H1 (cell line): ENCODE results near the gene PDIA6. TPM values are rescaled to one million over a fixed set of nuclear protein-coding genes. Genes with fewer than 3 reads are reported as not detected.

Experiments
- CTCF ChIA-PET: fragments of 300-600 bp; sonication (Branson Sonifier 250); formaldehyde crosslinking; loops from one replicate; lab custom pipeline; 2021; ENCODE audit not compliant: partially characterized antibody; lab: Charles Lee
- POLR2A ChIA-PET: fragments of 300-600 bp; sonication (Branson Sonifier 250); formaldehyde crosslinking; loops from one replicate; lab custom pipeline; 2021; ENCODE audit warnings: inconsistent platforms; ENCODE audit not compliant: partially characterized antibody; lab: Charles Lee
- DNase-seq, 2 experiments: peaks; one replicate each; pipeline versions ENCODE4 v3.0.0 to v3.0.0-alpha.2; 2010 to 2022; ENCODE audit warnings: low spot score in 2 of 2, low read depth in 1 of 2, mixed read lengths in 1 of 2
- FAIRE-seq: peaks from 2 replicates; lab custom pipeline; 2011; peaks lifted over from hg19 to GRCh38; lab: Jason Lieb, UNC
- H2AFZ ChIP-seq: 2 replicates; pipeline ENCODE4 v1.8.1; 2012; ENCODE audit warnings: low read length, inconsistent platforms
- H2AK5ac ChIP-seq: 2 replicates; pipeline ENCODE4 v1.6.1; 2013; ENCODE audit warnings: low read depth, low read length
- H2BK120ac ChIP-seq: replicated peaks from 2 replicates; pipeline ENCODE3; 2013; ENCODE audit warnings: low read depth, low read length, inconsistent platforms
- H2BK12ac ChIP-seq: 2 replicates; pipeline ENCODE4 v1.6.1; 2013; ENCODE audit warnings: low read depth, low read length
- H2BK15ac ChIP-seq: 2 replicates; pipeline ENCODE4 v1.6.1; 2013; ENCODE audit warnings: low read length
- H2BK20ac ChIP-seq: 2 replicates; pipeline ENCODE4 v1.6.1; 2013; ENCODE audit warnings: low read length
- H2BK5ac ChIP-seq: 2 replicates; pipeline ENCODE4 v1.6.1; 2013; ENCODE audit warnings: low read depth, low read length
- H3K14ac ChIP-seq: 2 replicates; pipeline ENCODE4 v1.6.1; 2013; ENCODE audit warnings: inconsistent platforms; ENCODE audit not compliant: insufficient read length
- H3K18ac ChIP-seq: 2 replicates; pipeline ENCODE4 v1.6.1; 2013; ENCODE audit warnings: low read length; ENCODE audit errors: extremely low read depth
- H3K23ac ChIP-seq: 2 replicates; pipeline ENCODE4 v1.6.1; 2013; ENCODE audit warnings: inconsistent platforms; ENCODE audit not compliant: insufficient read length
- H3K23me2 ChIP-seq: 2 replicates; pipeline ENCODE4 v1.6.1; 2013; ENCODE audit warnings: low read depth, low read length
- H3K27ac ChIP-seq: 2 replicates; pipeline ENCODE4 v1.6.1; 2011; ENCODE audit warnings: low read depth, low read length, inconsistent platforms
- H3K27me3 ChIP-seq, 4 experiments: replicated peaks in 1 of 4; 1 replicate in 1 of 4; 2 replicates in 3 of 4; pipeline versions ENCODE4 v1.6.1 to v1.8.1; 2011 to 2013; ENCODE audit warnings: low read length in 3 of 4, mild to moderate bottlenecking in 3 of 4, inconsistent platforms in 2 of 4, mixed read lengths in 2 of 4, moderate library complexity in 1 of 4; ENCODE audit not compliant: control insufficient read depth in 3 of 4, insufficient read depth in 3 of 4; ENCODE audit errors: extremely low read depth in 1 of 4
- H3K36me3 ChIP-seq, 4 experiments: 2 replicates each; pipeline versions ENCODE4 v1.6.1 to v1.8.1; 2011 to 2013; ENCODE audit warnings: mild to moderate bottlenecking in 4 of 4, low read length in 3 of 4, moderate library complexity in 2 of 4, control low read depth in 1 of 4, inconsistent platforms in 1 of 4; ENCODE audit not compliant: insufficient read depth in 4 of 4, control insufficient read depth in 2 of 4
- H3K4ac ChIP-seq: replicated peaks from 2 replicates; pipeline ENCODE3; 2013; ENCODE audit warnings: low read length, low read depth, mixed read lengths, inconsistent platforms; ENCODE audit not compliant: insufficient read length
- H3K4me1 ChIP-seq, 4 experiments: replicated peaks in 1 of 4; 1 replicate in 1 of 4; 2 replicates in 3 of 4; pipeline versions ENCODE4 v1.6.1 to v1.8.1; 2011 to 2013; ENCODE audit warnings: low read length in 3 of 4, inconsistent platforms in 2 of 4, mixed read lengths in 1 of 4; ENCODE audit not compliant: insufficient read depth in 4 of 4, control insufficient read depth in 3 of 4
- H3K4me2 ChIP-seq, 2 experiments: 2 replicates each; pipeline versions ENCODE4 v1.6.1 to v1.8.1; 2011 to 2013; ENCODE audit warnings: low read depth in 2 of 2, low read length in 2 of 2, control low read depth in 1 of 2, inconsistent platforms in 1 of 2, mild to moderate bottlenecking in 1 of 2; ENCODE audit not compliant: insufficient read depth in 1 of 2
- H3K4me3 ChIP-seq, 4 experiments: fragments of 200-600, 300-600 bp in 1 of 4; sonication (generic), shearing (Covaris generic), sonication (Bioruptor Twin) in 1 of 4; 2 replicates each; pipeline versions ENCODE4 v1.5.1 to v1.8.1; 2011 to 2016; ENCODE audit warnings: low read length in 4 of 4, low read depth in 3 of 4, control low read depth in 2 of 4, inconsistent platforms in 2 of 4, mild to moderate bottlenecking in 2 of 4, mixed read lengths in 1 of 4, moderate library complexity in 1 of 4; ENCODE audit not compliant: insufficient read depth in 2 of 4; ENCODE audit errors: extremely low read depth in 1 of 4
- H3K56ac ChIP-seq: replicated peaks from 2 replicates; pipeline ENCODE3; 2013; ENCODE audit warnings: low read depth, mild to moderate bottlenecking, mixed read lengths, low read length, inconsistent platforms; ENCODE audit not compliant: insufficient read length
- H3K79me1 ChIP-seq: 2 replicates; pipeline ENCODE4 v1.6.1; 2013; ENCODE audit warnings: low read depth, low read length, control low read depth
- H3K79me2 ChIP-seq, 2 experiments: 2 replicates each; pipeline versions ENCODE4 v1.6.1 to v1.8.1; 2012 to 2013; ENCODE audit warnings: low read length in 2 of 2, mild to moderate bottlenecking in 2 of 2, inconsistent platforms in 1 of 2; ENCODE audit not compliant: insufficient read depth in 2 of 2, control insufficient read depth in 1 of 2
- H3K9ac ChIP-seq, 4 experiments: replicated peaks in 1 of 4; 1 replicate in 1 of 4; 2 replicates in 3 of 4; pipeline versions ENCODE4 v1.6.1 to v1.8.1; 2011 to 2013; ENCODE audit warnings: low read depth in 3 of 4, low read length in 3 of 4, control low read depth in 2 of 4, mild to moderate bottlenecking in 2 of 4, moderate library complexity in 2 of 4, inconsistent platforms in 1 of 4; ENCODE audit errors: extremely low read depth in 1 of 4
- H3K9me3 ChIP-seq, 2 experiments: 2 replicates each; pipeline versions ENCODE4 v1.6.1 to v1.8.1; 2012 to 2013; ENCODE audit warnings: mild to moderate bottlenecking in 2 of 2, moderate library complexity in 2 of 2, control low read depth in 1 of 2, inconsistent platforms in 1 of 2, low read depth in 1 of 2, low read length in 1 of 2, mixed read lengths in 1 of 2; ENCODE audit not compliant: insufficient read depth in 2 of 2
- H4K20me1 ChIP-seq, 2 experiments: replicated peaks in 1 of 2; 2 replicates each; pipeline versions ENCODE3 to v1.8.1; 2011 to 2013; ENCODE audit warnings: inconsistent platforms in 2 of 2, low read length in 2 of 2, mild to moderate bottlenecking in 1 of 2; ENCODE audit not compliant: insufficient read depth in 2 of 2, control insufficient read depth in 1 of 2
- H4K5ac ChIP-seq: 2 replicates; pipeline ENCODE4 v1.6.1; 2013; ENCODE audit warnings: low read length, low read depth, mixed read lengths, inconsistent platforms; ENCODE audit not compliant: insufficient read length
- H4K8ac ChIP-seq: 2 replicates; pipeline ENCODE4 v1.8.0; 2013; ENCODE audit warnings: mild to moderate bottlenecking, moderate library complexity, low read length, inconsistent platforms; ENCODE audit not compliant: insufficient read depth; ENCODE audit errors: extremely low read depth
- H4K91ac ChIP-seq: replicated peaks from 2 replicates; pipeline ENCODE3; 2013; ENCODE audit warnings: low read length, mixed read lengths, inconsistent platforms; ENCODE audit not compliant: insufficient read length
- MAFK ChIP-seq: IDR thresholded peaks from 2 replicates; pipeline ENCODE4 v1.6.1; 2012; ENCODE audit warnings: low read depth, mild to moderate bottlenecking, improper control_type of control experiment, low read length
- NANOG ChIP-seq: IDR thresholded peaks from 2 replicates; pipeline ENCODE4 v1.6.1; 2011; ENCODE audit warnings: low read length, low read depth, mild to moderate bottlenecking, inconsistent platforms; ENCODE audit not compliant: insufficient read depth, poor library complexity, severe bottlenecking
- RAD21 ChIP-seq, 2 experiments: IDR thresholded peaks in 1 of 2; conservative IDR thresholded peaks in 1 of 2; 2 replicates each; pipeline ENCODE4 v1.6.1; 2011; ENCODE audit warnings: low read depth in 2 of 2, low read length in 2 of 2, improper control_type of control experiment in 1 of 2, inconsistent platforms in 1 of 2, mild to moderate bottlenecking in 1 of 2, moderate library complexity in 1 of 2
- YY1 ChIP-seq: IDR thresholded peaks from 2 replicates; pipeline ENCODE4 v1.6.1; 2011; ENCODE audit warnings: low read depth, mild to moderate bottlenecking, low read length
- WGBS, 2 experiments: shearing (Covaris generic) in 1 of 2; methylation state at CpG; one replicate each; pipeline versions ENCODE4 v1.1.6 to v1.1.7; 2013 to 2015; ENCODE audit warnings: low lambda C conversion rate in 2 of 2, mixed read lengths in 2 of 2, inconsistent platforms in 1 of 2, low coverage in 1 of 2, missing lambda C conversion rate in 1 of 2; ENCODE audit not compliant: insufficient replicate concordance in 2 of 2, insufficient coverage in 1 of 2, insufficient read length in 1 of 2; ENCODE audit errors: extremely low coverage in 1 of 2, missing lambda C conversion rate in 1 of 2; 5-methylcytosine and 5-hydroxymethylcytosine counted together
- polyA plus RNA-seq, 7 experiments: library from polyadenylated mRNA; depleted of rRNA in 3 of 7; stranded (reverse) in 5 of 7; unstranded in 2 of 7; fragments of >200 nt in 5 of 7; fragments of 200-250 nt in 2 of 7; gene quantifications; 1 replicate in 5 of 7; 2 replicates in 1 of 7; 4 replicates in 1 of 7; pipeline versions ENCODE4 v1.2.1 to v1.2.3, GENCODE V29; 2011 to 2013; ENCODE audit warnings: missing spikeins in 2 of 7, mixed read lengths in 2 of 7
- total RNA-seq: library from RNA; stranded (reverse); fragmentation: NEBNext Ultra II Directional; extraction: Animal tissue kit (Norgen Biotek cat#: 25700); gene quantifications from 2 replicates; pipeline ENCODE4 v1.2.1, GENCODE V29; 2021
- TF ChIP-seq, protein P1 (sequence below), 3 experiments: IDR thresholded peaks; 1 replicate in 2 of 3; 2 replicates in 1 of 3; pipeline versions ENCODE4 v1.5.1 to v1.6.1; 2011; ENCODE audit warnings: low read length in 3 of 3, mild to moderate bottlenecking in 3 of 3, inconsistent platforms in 2 of 3, low read depth in 1 of 3, moderate library complexity in 1 of 3; ENCODE audit not compliant: insufficient read depth in 1 of 3; ENCODE audit errors: control extremely low read depth in 1 of 3

The PDIA6 gene
- total and polyA plus RNA-seq, 2 of the 8 experiments (the other 6 are each of a cell fraction or from before 2014, with no cell fraction given), result 181 to 384 TPM

GRCh38 chr2:10792660-10793400 is 19.8 kb downstream of the PDIA6 start:
- H2BK120ac ChIP-seq, result no peak overlapping the region
- no peak overlapping the region for H3K27ac ChIP-seq
- no peak for FAIRE-seq
- peaks cover 28 to 92% (median 68%) of the 10 kb centered on the region in 4 experiments for H3K36me3 ChIP-seq
- no peak overlapping the region for H3K4me2 ChIP-seq
- H4K91ac ChIP-seq, result no peak overlapping the region
- no peak overlapping the region for H4K5ac ChIP-seq
- no peaks in the 10 kb centered on the region for H3K9me3 ChIP-seq
- WGBS, 2 experiments, result 89% methylated on average over 17 of the region's 17 CpGs; no CpG with 5 or more reads in 1 of the 2 experiments
- no peak for DNase-seq
- no peak overlapping the region for H2AFZ ChIP-seq
- H3K4ac ChIP-seq, result no peak overlapping the region
- H4K20me1 ChIP-seq, result peaks cover 9 to 12% of the 10 kb centered on the region in 2 experiments
- no peak overlapping the region for H3K23ac ChIP-seq
- CTCF ChIA-PET, result interaction anchor here (1.0 to 4.4 kb wide), 10 partner anchors 11 to 105 kb away, joined by 3 to 20 read pairs (median 6); no protein-coding TSS in a partner anchor
- H3K4me3 ChIP-seq, result no peak overlapping the region
- H3K56ac ChIP-seq, result no peak overlapping the region
- H3K79me1 ChIP-seq, result peaks cover 9% of the 10 kb centered on the region
- no peak overlapping the region for H3K18ac ChIP-seq
- TF ChIP-seq NANOG (no peak), MAFK (no peak), RAD21 (IDR thresholded peaks at IDR 0.05 in 1 of 2, conservative IDR thresholded peaks at IDR 0.05 in 1 of 2; ENCODE audit: low read depth in 2 of 2, low read length in 2 of 2) (peak; percentile 35 to 47), YY1 (no peak)
- TF ChIP-seq, protein P1, sequence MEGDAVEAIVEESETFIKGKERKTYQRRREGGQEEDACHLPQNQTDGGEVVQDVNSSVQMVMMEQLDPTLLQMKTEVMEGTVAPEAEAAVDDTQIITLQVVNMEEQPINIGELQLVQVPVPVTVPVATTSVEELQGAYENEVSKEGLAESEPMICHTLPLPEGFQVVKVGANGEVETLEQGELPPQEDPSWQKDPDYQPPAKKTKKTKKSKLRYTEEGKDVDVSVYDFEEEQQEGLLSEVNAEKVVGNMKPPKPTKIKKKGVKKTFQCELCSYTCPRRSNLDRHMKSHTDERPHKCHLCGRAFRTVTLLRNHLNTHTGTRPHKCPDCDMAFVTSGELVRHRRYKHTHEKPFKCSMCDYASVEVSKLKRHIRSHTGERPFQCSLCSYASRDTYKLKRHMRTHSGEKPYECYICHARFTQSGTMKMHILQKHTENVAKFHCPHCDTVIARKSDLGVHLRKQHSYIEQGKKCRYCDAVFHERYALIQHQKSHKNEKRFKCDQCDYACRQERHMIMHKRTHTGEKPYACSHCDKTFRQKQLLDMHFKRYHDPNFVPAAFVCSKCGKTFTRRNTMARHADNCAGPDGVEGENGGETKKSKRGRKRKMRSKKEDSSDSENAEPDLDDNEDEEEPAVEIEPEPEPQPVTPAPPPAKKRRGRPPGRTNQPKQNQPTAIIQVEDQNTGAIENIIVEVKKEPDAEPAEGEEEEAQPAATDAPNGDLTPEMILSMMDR (IDR thresholded peaks at IDR 0.05; ENCODE audit: control extremely low read depth in 1 of 3, insufficient read depth in 1 of 3, low read depth in 1 of 3, low read length in 3 of 3), result peak; percentile 49 to 65 (median 55)
- POLR2A ChIA-PET, result interaction anchor here (0.6 to 1.5 kb wide), 2 partner anchors 19 to 40 kb away, joined by 3 read pairs; partner anchors contain the start of gene PDIA6
- H2BK15ac ChIP-seq, result no peak overlapping the region
- no peaks in the 10 kb centered on the region for H3K27me3 ChIP-seq
- no peak overlapping the region for H3K9ac ChIP-seq
- H3K23me2 ChIP-seq, result no peaks in the 10 kb centered on the region
- H2BK12ac ChIP-seq, result no peak overlapping the region
- H3K79me2 ChIP-seq, result peaks cover 0 to 25% of the 10 kb centered on the region in 2 experiments; a peak in 2 of 4 replicates
- H2AK5ac ChIP-seq, result no peak overlapping the region
- H3K4me1 ChIP-seq, result no peaks in the 10 kb centered on the region
- no peak overlapping the region for H3K14ac ChIP-seq
- no peak overlapping the region for H2BK20ac ChIP-seq
- H2BK5ac ChIP-seq, result no peak overlapping the region
- peak overlapping the region; percentile 25; the same call in 1 of the 2 replicates for H4K8ac ChIP-seq
